K562 (cell line): ENCODE data around the gene IRF2BP1. TPM values are rescaled to one million over a fixed set of nuclear protein-coding genes. Genes with fewer than 3 reads are reported as not detected.

Experiments used
- JUNB ChIP-seq: fragments of 450-650 bp; formaldehyde crosslinking; conservative IDR thresholded peaks from 2 replicates; pipeline ENCODE4 v1.4.0; 2020; ENCODE audit warnings: mild to moderate bottlenecking
- OTX1 ChIP-seq: fragments of 450-650 bp; formaldehyde crosslinking; IDR thresholded peaks from 2 replicates; pipeline ENCODE4 v1.4.0; 2022; ENCODE audit warnings: mild to moderate bottlenecking
- RBBP5 ChIP-seq: fragments of 200-600 bp; sonication (generic); IDR thresholded peaks from 2 replicates; pipeline ENCODE4 v1.6.1; 2012; ENCODE audit warnings: borderline replicate concordance, mild to moderate bottlenecking, low read length, control low read depth, inconsistent platforms; ENCODE audit not compliant: insufficient read depth, poor library complexity, severe bottlenecking
- SMARCA4 ChIP-seq: fragments of 450-650 bp; IDR thresholded peaks from 2 replicates; pipeline ENCODE4 v1.6.1; 2016
- SMARCA5 ChIP-seq: fragments of 450-650 bp; IDR thresholded peaks from 2 replicates; pipeline ENCODE4 v1.6.1; 2016
- SREBF2 ChIP-seq: sonication (generic); formaldehyde crosslinking; IDR thresholded peaks from 2 replicates; pipeline ENCODE4 v1.4.0; 2020; ENCODE audit warnings: mild to moderate bottlenecking, missing genetic modification reagents
- ZNF282 ChIP-seq: sonication (generic); formaldehyde crosslinking; IDR thresholded peaks from 2 replicates; pipeline ENCODE4 v1.8.1; 2023; ENCODE audit warnings: missing genetic modification reagents
- ZNF57 ChIP-seq: fragments of 450-650 bp; formaldehyde crosslinking; IDR thresholded peaks from 2 replicates; pipeline ENCODE4 v1.4.0; 2020; ENCODE audit warnings: mild to moderate bottlenecking, moderate library complexity
- polyA plus RNA-seq, 8 experiments: library from polyadenylated mRNA; depleted of rRNA in 4 of 8; stranded (reverse) in 5 of 8; unstranded in 3 of 8; fragments of >200 nt; fragmentation: Nextera tagmentation in 2 of 8; fragmentation: Illumina TruSeq in 1 of 8; extraction: Ambion mirVana in 2 of 8; extraction: Trizol in 1 of 8; gene quantifications; 2 replicates each; pipeline versions ENCODE4 v1.2.1 to v1.2.3, GENCODE V29; 2011 to 2014; ENCODE audit warnings: inconsistent platforms in 1 of 8, missing spikeins in 1 of 8
- total RNA-seq, 7 experiments: library from RNA; depleted of rRNA in 6 of 7; stranded (reverse); fragments of >200 nt in 6 of 7; fragmentation: Illumina TruSeq in 2 of 7; extraction: Trizol in 2 of 7; gene quantifications; 2 replicates each; pipeline versions ENCODE4 v1.2.1 to v1.2.3, GENCODE V29; 2011 to 2021; ENCODE audit warnings: low replicate concordance in 1 of 7
- TF ChIP-seq, protein P1 (sequence below): sonication (generic); formaldehyde crosslinking; IDR thresholded peaks from 2 replicates; pipeline ENCODE4 v1.8.1; 2023; ENCODE audit warnings: missing genetic modification reagents, mild to moderate bottlenecking, borderline replicate concordance
- TF ChIP-seq, protein P2 (sequence below): fragments of 450-650 bp; conservative IDR thresholded peaks from 2 replicates; pipeline ENCODE4 v1.6.1; 2016; ENCODE audit warnings: missing genetic modification characterization, low read depth, mild to moderate bottlenecking, control low read depth, missing compliant biosample characterization
- TF ChIP-seq, protein P3 (sequence below): sonication (generic); formaldehyde crosslinking; IDR thresholded peaks from 2 replicates; pipeline ENCODE4 v1.8.0; 2022; ENCODE audit warnings: missing genetic modification reagents, mild to moderate bottlenecking, borderline replicate concordance
- TF ChIP-seq, protein P4 (sequence below): IDR thresholded peaks from 2 replicates; pipeline ENCODE4 v1.6.1; 2011; ENCODE audit warnings: borderline replicate concordance, low read depth, mild to moderate bottlenecking, moderate library complexity, low read length; ENCODE audit not compliant: insufficient read depth, poor library complexity, severe bottlenecking

IRF2BP1 gene
- total and polyA plus RNA-seq, 9 of the 15 experiments (the other 6 are each of a cell fraction or from before 2014, with no cell fraction given): 0.61 to 35.9 (median 3.5) TPM

DNA sequence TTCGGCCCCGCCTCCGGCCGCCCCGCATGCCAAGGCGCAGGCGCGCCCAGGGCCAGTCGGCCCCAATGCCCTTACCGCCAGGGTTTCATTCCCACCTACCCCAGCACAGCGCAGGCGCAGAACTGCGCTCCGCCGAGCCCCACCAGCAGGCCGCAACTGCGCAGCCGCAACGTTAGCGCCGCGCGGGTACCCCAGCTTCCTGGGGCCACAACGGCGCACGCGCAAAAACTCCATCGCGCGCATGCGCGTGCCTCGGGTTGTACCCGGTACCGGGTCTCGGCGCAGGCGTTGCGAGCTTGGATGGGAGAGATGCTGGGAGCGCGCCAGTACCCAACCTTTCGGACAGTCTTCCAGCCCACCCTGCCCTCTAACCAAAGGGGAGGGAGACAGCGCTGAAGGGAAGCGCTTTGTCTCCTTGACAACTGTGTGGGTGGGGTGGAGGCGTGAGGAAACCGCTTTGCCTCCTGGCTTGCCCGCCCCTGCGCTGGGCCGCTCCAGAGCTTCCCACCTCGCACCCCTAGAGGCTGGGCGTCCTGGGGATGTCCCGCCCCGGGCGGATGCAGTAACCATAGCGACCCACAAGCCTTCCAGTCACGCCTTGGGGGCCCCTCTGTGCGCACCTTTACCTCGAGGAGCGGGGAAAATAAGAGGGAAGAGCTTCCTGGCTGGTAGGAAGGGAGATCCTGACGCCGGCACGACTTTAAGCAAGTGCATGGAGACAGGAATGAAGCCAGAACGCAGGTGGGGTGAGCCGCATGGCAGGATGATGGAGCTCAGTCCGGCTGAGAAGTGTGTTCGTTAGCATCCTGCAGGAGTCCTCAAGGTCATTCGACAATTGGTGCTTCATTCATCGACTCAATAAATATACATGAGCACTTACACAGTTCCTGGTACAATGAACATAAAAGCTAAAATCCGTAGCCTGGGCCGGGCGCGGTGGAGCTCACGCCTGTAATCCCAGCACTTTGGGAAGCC, 17.0 kb upstream of the IRF2BP1 start (continued):
- TF ChIP-seq, protein P1, sequence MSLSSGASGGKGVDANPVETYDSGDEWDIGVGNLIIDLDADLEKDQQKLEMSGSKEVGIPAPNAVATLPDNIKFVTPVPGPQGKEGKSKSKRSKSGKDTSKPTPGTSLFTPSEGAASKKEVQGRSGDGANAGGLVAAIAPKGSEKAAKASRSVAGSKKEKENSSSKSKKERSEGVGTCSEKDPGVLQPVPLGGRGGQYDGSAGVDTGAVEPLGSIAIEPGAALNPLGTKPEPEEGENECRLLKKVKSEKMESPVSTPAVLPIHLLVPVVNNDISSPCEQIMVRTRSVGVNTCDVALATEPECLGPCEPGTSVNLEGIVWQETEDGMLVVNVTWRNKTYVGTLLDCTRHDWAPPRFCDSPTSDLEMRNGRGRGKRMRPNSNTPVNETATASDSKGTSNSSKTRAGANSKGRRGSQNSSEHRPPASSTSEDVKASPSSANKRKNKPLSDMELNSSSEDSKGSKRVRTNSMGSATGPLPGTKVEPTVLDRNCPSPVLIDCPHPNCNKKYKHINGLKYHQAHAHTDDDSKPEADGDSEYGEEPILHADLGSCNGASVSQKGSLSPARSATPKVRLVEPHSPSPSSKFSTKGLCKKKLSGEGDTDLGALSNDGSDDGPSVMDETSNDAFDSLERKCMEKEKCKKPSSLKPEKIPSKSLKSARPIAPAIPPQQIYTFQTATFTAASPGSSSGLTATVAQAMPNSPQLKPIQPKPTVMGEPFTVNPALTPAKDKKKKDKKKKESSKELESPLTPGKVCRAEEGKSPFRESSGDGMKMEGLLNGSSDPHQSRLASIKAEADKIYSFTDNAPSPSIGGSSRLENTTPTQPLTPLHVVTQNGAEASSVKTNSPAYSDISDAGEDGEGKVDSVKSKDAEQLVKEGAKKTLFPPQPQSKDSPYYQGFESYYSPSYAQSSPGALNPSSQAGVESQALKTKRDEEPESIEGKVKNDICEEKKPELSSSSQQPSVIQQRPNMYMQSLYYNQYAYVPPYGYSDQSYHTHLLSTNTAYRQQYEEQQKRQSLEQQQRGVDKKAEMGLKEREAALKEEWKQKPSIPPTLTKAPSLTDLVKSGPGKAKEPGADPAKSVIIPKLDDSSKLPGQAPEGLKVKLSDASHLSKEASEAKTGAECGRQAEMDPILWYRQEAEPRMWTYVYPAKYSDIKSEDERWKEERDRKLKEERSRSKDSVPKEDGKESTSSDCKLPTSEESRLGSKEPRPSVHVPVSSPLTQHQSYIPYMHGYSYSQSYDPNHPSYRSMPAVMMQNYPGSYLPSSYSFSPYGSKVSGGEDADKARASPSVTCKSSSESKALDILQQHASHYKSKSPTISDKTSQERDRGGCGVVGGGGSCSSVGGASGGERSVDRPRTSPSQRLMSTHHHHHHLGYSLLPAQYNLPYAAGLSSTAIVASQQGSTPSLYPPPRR: no peak
- TF ChIP-seq SMARCA4 (no peak), ZNF282 (CRISPR knock-in tag) (no peak), SMARCA5 (no peak), OTX1 (CRISPR knock-in tag) (no peak), SREBF2 (CRISPR knock-in tag) (no peak), ZNF57 (CRISPR knock-in tag) (no peak), JUNB (CRISPR knock-in tag) (0 out of 2 replicates have a peak, but pooled peaks have one; percentile 10), RBBP5 (no peak)
- TF ChIP-seq, protein P2, sequence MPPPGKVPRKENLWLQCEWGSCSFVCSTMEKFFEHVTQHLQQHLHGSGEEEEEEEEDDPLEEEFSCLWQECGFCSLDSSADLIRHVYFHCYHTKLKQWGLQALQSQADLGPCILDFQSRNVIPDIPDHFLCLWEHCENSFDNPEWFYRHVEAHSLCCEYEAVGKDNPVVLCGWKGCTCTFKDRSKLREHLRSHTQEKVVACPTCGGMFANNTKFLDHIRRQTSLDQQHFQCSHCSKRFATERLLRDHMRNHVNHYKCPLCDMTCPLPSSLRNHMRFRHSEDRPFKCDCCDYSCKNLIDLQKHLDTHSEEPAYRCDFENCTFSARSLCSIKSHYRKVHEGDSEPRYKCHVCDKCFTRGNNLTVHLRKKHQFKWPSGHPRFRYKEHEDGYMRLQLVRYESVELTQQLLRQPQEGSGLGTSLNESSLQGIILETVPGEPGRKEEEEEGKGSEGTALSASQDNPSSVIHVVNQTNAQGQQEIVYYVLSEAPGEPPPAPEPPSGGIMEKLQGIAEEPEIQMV (tag): no peak
- TF ChIP-seq, protein P3, sequence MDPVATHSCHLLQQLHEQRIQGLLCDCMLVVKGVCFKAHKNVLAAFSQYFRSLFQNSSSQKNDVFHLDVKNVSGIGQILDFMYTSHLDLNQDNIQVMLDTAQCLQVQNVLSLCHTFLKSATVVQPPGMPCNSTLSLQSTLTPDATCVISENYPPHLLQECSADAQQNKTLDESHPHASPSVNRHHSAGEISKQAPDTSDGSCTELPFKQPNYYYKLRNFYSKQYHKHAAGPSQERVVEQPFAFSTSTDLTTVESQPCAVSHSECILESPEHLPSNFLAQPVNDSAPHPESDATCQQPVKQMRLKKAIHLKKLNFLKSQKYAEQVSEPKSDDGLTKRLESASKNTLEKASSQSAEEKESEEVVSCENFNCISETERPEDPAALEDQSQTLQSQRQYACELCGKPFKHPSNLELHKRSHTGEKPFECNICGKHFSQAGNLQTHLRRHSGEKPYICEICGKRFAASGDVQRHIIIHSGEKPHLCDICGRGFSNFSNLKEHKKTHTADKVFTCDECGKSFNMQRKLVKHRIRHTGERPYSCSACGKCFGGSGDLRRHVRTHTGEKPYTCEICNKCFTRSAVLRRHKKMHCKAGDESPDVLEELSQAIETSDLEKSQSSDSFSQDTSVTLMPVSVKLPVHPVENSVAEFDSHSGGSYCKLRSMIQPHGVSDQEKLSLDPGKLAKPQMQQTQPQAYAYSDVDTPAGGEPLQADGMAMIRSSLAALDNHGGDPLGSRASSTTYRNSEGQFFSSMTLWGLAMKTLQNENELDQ (CRISPR knock-in tag): no peak
- TF ChIP-seq, protein P4, sequence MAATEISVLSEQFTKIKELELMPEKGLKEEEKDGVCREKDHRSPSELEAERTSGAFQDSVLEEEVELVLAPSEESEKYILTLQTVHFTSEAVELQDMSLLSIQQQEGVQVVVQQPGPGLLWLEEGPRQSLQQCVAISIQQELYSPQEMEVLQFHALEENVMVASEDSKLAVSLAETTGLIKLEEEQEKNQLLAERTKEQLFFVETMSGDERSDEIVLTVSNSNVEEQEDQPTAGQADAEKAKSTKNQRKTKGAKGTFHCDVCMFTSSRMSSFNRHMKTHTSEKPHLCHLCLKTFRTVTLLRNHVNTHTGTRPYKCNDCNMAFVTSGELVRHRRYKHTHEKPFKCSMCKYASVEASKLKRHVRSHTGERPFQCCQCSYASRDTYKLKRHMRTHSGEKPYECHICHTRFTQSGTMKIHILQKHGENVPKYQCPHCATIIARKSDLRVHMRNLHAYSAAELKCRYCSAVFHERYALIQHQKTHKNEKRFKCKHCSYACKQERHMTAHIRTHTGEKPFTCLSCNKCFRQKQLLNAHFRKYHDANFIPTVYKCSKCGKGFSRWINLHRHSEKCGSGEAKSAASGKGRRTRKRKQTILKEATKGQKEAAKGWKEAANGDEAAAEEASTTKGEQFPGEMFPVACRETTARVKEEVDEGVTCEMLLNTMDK: no peak
